GM19035 (cell line): ENCODE data around the gene GPR78.

Experiments
- ATAC-seq: cut with Tn5 transposase; IDR thresholded peaks from one replicate; pipeline ENCODE4 v1.9.1; 2021; ENCODE audit not compliant: unreplicated experiment

Gene GPR78

GRCh38 chr4:8585721-8586212 lies 5.6 kb downstream of the GPR78 start:
- no peak for ATAC-seq

DNA sequence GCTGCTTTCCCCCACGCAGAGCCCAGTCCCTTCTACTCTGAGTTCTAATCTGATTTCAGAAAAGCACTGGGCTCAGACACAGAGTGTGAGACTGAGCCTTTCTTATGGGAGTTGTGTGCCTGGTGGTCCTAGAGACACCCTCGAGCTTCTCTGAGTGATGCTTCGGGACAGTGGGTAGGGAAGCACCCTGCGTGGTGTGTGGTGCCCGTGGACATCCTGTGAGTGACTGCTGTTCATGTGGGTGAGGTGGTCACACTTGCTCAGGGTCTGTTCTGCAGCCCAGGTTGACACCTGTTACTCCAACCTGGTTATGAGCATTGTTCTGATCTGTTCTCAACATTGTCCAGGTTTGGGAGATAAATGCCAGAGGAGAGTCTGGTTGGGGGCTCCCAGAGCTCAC lies 6.1 kb downstream of the GPR78 start:
- no peak for ATAC-seq

DNA sequence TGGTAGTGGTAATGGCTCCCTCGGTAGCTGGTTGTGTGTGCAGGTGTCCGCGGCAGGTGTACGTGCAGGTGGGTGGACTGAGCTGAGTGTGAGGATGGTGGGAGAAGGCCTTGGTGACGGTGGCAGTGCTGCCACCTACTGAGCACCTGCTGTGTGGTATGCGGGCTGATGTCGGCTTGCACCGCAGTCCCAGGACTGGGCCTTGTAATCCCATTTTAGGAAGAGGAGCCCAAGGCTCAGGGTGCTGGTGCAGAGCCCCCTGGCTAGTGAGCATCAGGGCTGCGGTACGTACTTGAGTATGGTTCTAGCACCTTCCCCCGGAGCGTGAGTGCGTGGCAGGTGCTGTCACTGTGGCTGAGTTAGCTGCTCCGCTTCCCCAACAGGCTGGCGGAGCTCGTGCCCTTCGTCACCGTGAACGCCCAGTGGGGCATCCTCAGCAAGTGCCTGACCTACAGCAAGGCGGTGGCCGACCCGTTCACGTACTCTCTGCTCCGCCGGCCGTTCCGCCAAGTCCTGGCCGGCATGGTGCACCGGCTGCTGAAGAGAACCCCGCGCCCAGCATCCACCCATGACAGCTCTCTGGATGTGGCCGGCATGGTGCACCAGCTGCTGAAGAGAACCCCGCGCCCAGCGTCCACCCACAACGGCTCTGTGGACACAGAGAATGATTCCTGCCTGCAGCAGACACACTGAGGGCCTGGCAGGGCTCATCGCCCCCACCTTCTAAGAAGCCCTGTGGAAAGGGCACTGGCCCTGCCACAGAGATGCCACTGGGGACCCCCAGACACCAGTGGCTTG lies 6.7 kb downstream of the GPR78 start:
- ATAC-seq: no peak

GRCh38 chr4:8587469-8588195 lies 7.4 kb downstream of the GPR78 start:
- no peak for ATAC-seq

DNA sequence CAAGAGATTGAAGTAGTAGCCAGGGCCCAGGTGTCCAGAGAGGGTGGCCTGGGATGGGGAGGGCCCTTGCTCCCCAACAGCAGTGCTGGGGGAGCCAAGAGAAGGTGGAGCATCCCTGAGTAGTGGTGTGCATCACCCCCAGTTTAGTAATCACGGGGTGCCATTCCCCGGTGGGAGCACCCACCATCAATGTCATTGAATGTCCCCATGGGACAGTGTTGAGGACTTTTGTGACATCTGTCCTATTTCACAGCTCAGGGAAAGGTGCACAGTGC lies 7.9 kb downstream of the GPR78 start:
- no peak for ATAC-seq

- no peak for ATAC-seq
Observed at GRCh38 chr4:8589336-8589735, 9.1 kb downstream of the GPR78 start.

DNA sequence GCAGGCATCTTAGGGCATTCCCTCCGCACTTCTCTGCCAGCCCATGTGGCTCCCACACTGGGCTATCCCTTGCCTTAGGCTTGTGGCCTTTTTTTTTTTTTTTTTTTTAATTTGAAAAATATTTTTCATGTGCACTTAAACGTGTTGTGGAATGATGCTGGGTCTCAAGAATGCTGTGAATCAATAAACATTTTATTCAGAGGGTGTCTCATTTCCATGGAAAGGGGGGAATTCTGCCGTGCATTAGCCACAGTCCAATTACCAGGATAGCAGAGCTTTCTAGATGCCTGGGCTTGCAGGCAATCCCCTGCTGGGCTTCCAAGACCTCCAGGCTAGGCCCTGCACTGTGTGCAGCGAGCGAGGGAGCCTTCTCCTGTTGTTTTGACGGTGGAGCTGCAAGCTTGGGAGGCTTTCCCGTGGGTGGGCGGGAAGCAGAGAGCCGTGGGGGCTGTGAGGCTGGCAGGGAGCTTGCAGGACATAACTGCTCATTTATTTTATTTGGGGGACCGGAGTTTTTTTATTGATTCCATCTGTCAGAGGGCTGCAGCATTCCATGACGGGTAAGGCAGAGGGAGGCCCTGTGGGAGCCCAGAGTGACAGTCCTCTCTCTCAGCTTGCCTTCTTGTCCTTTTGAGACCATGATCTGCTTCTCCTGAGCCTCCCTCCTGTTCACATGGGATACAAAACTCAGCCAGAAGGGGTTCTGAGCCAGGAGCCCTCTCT lies 9.8 kb downstream of the GPR78 start:
- ATAC-seq: no peak

- ATAC-seq: no peak
Observed at GRCh38 chr4:8590546-8590880, 10.3 kb downstream of the GPR78 start.

- no peak for ATAC-seq
Observed at GRCh38 chr4:8591114-8591513, 10.9 kb downstream of the GPR78 start.

- ATAC-seq: no peak
Observed at GRCh38 chr4:8591626-8592365, 11.6 kb downstream of the GPR78 start.

- ATAC-seq: no peak
Observed at GRCh38 chr4:8592366-8593263, 12.4 kb downstream of the GPR78 start, which contains the start of gene CPZ. TSS of gene CPZ (plus strand) at chr4:8592765. CDS start at chr4:8592834, 69 bp downstream.

- ATAC-seq: no peak
Observed at GRCh38 chr4:8593264-8594096, 13.3 kb downstream of the GPR78 start.

- ATAC-seq: no peak
Observed at GRCh38 chr4:8594097-8595038, 14.2 kb downstream of the GPR78 start.

DNA sequence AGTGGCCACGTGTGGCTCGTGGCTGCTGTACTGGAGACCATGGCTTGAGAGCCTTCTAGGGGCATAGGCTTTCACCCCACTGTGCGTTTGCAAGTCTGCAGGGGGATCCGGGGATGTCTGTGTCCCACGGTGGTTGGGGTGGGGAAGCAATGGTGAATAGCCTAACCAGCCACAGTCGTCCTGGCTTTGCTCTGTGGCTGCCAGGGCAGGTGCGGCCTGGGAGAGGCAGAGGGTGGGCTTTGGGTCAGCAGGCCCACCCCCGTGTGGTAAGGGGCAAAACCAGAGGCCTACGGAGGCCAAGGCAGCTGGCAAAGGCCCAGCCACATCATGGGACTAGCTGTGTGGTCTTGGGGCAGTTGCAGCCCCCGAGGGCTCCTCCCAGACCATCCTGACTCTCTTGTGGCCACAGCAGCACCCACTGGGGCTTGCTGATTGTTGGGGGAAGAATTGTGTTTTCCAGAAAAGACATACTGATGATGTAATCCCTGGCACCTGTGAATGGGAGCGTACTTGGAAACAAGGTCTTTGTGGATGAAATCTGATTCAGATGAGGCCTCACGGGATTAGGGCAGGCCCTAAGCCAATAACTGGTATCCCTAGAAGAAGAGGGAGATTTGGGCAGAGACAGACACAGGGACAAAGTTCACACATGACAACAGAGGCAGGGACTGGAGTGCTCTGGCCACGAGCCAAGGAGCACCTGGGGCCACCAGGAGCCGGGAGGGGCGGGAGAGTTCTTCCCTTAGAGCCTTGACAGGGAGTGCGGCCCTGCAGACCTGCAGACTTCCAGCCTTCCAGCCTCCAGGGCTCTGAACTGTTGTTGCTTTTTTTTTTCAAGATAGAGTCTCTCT lies 15.3 kb downstream of the GPR78 start:
- no peak for ATAC-seq

DNA sequence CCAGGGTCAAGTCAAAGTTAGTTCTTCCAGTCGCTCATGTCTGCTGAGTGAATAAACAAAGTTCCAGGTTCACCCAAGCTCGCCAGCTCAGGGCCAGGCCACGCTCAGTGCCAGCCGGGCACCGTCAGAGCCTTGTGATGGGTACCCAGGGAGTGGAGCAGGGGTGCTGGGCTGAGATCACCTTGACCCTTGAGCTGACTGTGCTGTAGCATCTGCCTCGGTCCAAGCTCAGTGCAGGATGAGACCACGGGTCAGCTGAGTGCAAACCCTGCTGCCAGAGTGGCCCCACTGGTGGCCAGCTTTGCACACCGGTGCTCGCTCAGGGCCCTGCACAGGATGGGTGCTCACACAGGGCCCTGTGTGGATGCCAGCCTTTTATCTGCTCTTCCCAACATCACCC lies 16.7 kb downstream of the GPR78 start:
- no peak for ATAC-seq

GRCh38 chr4:8597319-8597718 lies 17.1 kb downstream of the GPR78 start:
- no peak for ATAC-seq

DNA sequence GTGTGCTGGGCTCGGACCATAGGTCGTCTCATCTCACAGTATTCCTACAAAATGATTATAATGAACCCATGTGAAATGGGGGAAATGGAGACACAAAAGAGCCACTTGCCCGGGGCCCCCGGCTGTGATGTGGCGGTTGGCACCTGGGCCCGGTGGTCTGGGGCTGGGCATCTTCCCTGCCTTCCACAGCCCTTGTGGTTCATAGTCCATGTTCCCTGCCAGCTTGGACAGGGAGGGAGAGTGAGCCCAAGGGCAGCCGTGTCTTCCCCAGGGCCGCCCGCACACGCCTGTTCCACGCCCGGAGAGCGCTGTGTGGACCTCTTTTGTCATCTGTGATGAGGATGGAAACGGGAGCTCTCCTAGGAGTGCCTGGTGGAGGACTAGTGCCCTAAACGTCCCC lies 17.6 kb downstream of the GPR78 start:
- ATAC-seq: no peak
